ENCODE measurements around the gene SHKBP1. TPM values are rescaled to one million over a fixed set of nuclear protein-coding genes. Genes with fewer than 3 reads are reported as not detected.

SHKBP1 gene
- total and polyA plus RNA-seq, 9 of the 15 experiments (the other 6 are each of a cell fraction or from before 2014, with no cell fraction given): 1.2 to 58.1 (median 22.3) TPM

GRCh38 chr19:40576585-40577451 is at the start of gene SHKBP1 (continued):
- TF ChIP-seq CTCF (IDR thresholded peaks at IDR 0.05 in 2 of 3, conservative IDR thresholded peaks at IDR 0.05 in 1 of 3; ENCODE audit: insufficient read depth in 2 of 3, low read depth in 1 of 3, low read length in 3 of 3): 0 out of 6 replicates have a peak, but pooled peaks of 1 of the 3 experiments have one; percentile 1
- TF ChIP-seq JUND (IDR thresholded peaks at IDR 0.05; ENCODE audit: borderline replicate concordance, low read depth, low read length): no peak
- TF ChIP-seq JUND (tag; IDR thresholded peaks at IDR 0.05; ENCODE audit: borderline replicate concordance, low read depth, low read length): no peak
- TF ChIP-seq ZFP30 (CRISPR knock-in tag; IDR thresholded peaks at IDR 0.05; ENCODE audit: borderline replicate concordance): no peak
- no peak for TF ChIP-seq GATA2 (CRISPR knock-in tag; IDR thresholded peaks at IDR 0.05)
- no peak for TF ChIP-seq TCF7 (IDR thresholded peaks at IDR 0.05; ENCODE audit: borderline replicate concordance)
- no peak for TF ChIP-seq ZBTB26 (CRISPR knock-in tag; IDR thresholded peaks at IDR 0.05)
- no peak for TF ChIP-seq RNF219 (CRISPR knock-in tag; IDR thresholded peaks at IDR 0.05)
- no peak for TF ChIP-seq TAL1 (IDR thresholded peaks at IDR 0.05)
- no peak for TF ChIP-seq ID3 (CRISPR knock-in tag; IDR thresholded peaks at IDR 0.05)
- TF ChIP-seq ID3 (tag; IDR thresholded peaks at IDR 0.05): no peak
- no peak for TF ChIP-seq PHTF2 (CRISPR knock-in tag; IDR thresholded peaks at IDR 0.05)
- peak; percentile 23; the same call in 1 of the 2 replicates for TF ChIP-seq CREM (IDR thresholded peaks at IDR 0.05; ENCODE audit: low read depth)
- peak; percentile 91 for TF ChIP-seq SP2 (IDR thresholded peaks at IDR 0.05; ENCODE audit: extremely low read depth, low read depth, low read length, poor library complexity, severe bottlenecking)
- TF ChIP-seq ELK3 (CRISPR knock-in tag; IDR thresholded peaks at IDR 0.05): no peak

All from K562 (cell line).